OCI-LY1 (cell line): ENCODE data around the gene ZBTB45.

Experiments used
- CTCF ChIP-seq: fragments of 200-600 bp; sonication (generic), shearing (Covaris generic); IDR thresholded peaks from 2 replicates; pipeline ENCODE4 v1.5.1; 2017; ENCODE audit warnings: mild to moderate bottlenecking, antibody characterized with exemption, low read length, moderate library complexity, mixed read lengths
- EZH2 ChIP-seq: fragments of 200-600 bp; sonication (generic), shearing (Covaris generic); IDR thresholded peaks from 2 replicates; pipeline ENCODE4 v1.8.0; 2017; ENCODE audit warnings: borderline replicate concordance, mixed run types, mild to moderate bottlenecking, antibody characterized with exemption, low read length, moderate library complexity, mixed read lengths

GRCh38 chr19:58535857-58536256 lies 16.2 kb upstream of the ZBTB45 start:
- TF ChIP-seq CTCF (no peak), EZH2 (no peak)
